Activated T-helper 2 cell treated with anti-CD3 and anti-CD28 coated beads, Interferon-gamma antibody, Interleukin-2, Interleukin-4, amounts not matched to agents 10 μg/mL and 5 μg/mL and 100 μg/mL, durations not matched to agents 14 hours and 24 hours and 36 hours (primary cell): Measurements from ENCODE around the gene PRDM1. TPM values are rescaled to one million over a fixed set of nuclear protein-coding genes. Genes with fewer than 3 reads are reported as not detected.

Experiments used
- DNase-seq: peaks from one replicate; pipeline ENCODE4 v3.0.0; 2021; ENCODE audit warnings: low spot score
- H3K27ac Mint-ChIP-seq: one replicate; pipeline ENCODE4 v1.8.0; 2021; ENCODE audit warnings: mixed read lengths
- H3K27me3 Mint-ChIP-seq: one replicate; pipeline ENCODE4 v1.8.0; 2021; ENCODE audit warnings: low read depth, mixed read lengths
- H3K36me3 Mint-ChIP-seq: one replicate; pipeline ENCODE4 v1.8.0; 2021; ENCODE audit warnings: low read depth, mixed read lengths
- H3K4me1 Mint-ChIP-seq: one replicate; pipeline ENCODE4 v1.8.0; 2021; ENCODE audit warnings: low read depth, mixed read lengths
- H3K4me3 Mint-ChIP-seq: one replicate; pipeline ENCODE4 v1.8.0; 2021; ENCODE audit warnings: low read depth, mild to moderate bottlenecking, moderate library complexity, mixed read lengths
- H3K9me3 Mint-ChIP-seq: one replicate; pipeline ENCODE4 v1.8.0; 2021; ENCODE audit warnings: mixed read lengths
- intact Hi-C: fragments of 100-400 bp; cut with micrococcal nuclease; formaldehyde crosslinking; loops from one replicate; pipeline ENCODE4 v1.15.1; 2023
- total RNA-seq: library from RNA; stranded (reverse); gene quantifications from 2 replicates; pipeline ENCODE4 v1.2.3, GENCODE V29; 2022

The PRDM1 gene
- total RNA-seq, 1 donor from 2014 or later = 52.3 TPM

GRCh38 chr6:106158816-106159215, 72.7 kb downstream of the PRDM1 start:
- no peak overlapping the region for H3K27ac Mint-ChIP-seq
- H3K36me3 Mint-ChIP-seq = no peaks in the 10 kb centered on the region
- DNase-seq = no peak
- no peaks in the 10 kb centered on the region for H3K9me3 Mint-ChIP-seq
- no peaks in the 10 kb centered on the region for H3K27me3 Mint-ChIP-seq
- intact Hi-C loops = no loop called here
- H3K4me3 Mint-ChIP-seq = no peak overlapping the region
- H3K4me1 Mint-ChIP-seq = peaks cover 40% of the 10 kb centered on the region

Other genes starting within 250 kb of the PRDM1 start
- gene ATG5, start 239.4 kb downstream of the PRDM1 start, total RNA-seq = 33.1 and 34.7 TPM in 2 replicates